Left renal cortex interstitium (tissue), 4 donors: ENCODE results near the gene MYOM3. TPM values are rescaled to one million over a fixed set of nuclear protein-coding genes. Genes with fewer than 3 reads are reported as not detected.

Source experiments
- DNase-seq, 4 donors: peaks; one replicate each; pipeline ENCODE4 v3.0.0-alpha.2; 2013; ENCODE audit warnings: low read depth in 4 of 4, low spot score in 2 of 4, missing footprints in 1 of 4
- polyA plus RNA-seq, 4 donors: library from polyadenylated mRNA; unstranded; fragments of 120-200 nt; gene quantifications; one replicate each; pipeline ENCODE4 v1.2.1, GENCODE V29; 2013; ENCODE audit not compliant: insufficient read length in 4 of 4

Gene MYOM3
- polyA plus RNA-seq: 10 to 100 TPM; 20.3 to 27.0 (median 24.1) TPM

GRCh38 chr1:24111996-24112779 lies at the start of gene MYOM3:
Gene MYOM3, minus strand, starts transcription at chr1:24112135. Its CDS starts 3,499 bp downstream, at chr1:24108636.
- DNase-seq: peak in 1 of 4 donors; percentile 51

- no peak for DNase-seq
Observed at GRCh38 chr1:24161270-24161669, 49.3 kb upstream of the MYOM3 start.

GRCh38 chr1:24159366-24159765 lies 47.4 kb upstream of the MYOM3 start:
- no peak for DNase-seq

- DNase-seq: no peak
Observed at GRCh38 chr1:24157918-24158481, 46.1 kb upstream of the MYOM3 start.

- DNase-seq: no peak
Observed at GRCh38 chr1:24156542-24157260, 44.8 kb upstream of the MYOM3 start.

- DNase-seq: no peak
Observed at GRCh38 chr1:24155011-24155782, 43.3 kb upstream of the MYOM3 start.

GRCh38 chr1:24154215-24154614 lies 42.3 kb upstream of the MYOM3 start:
- DNase-seq: no peak

GRCh38 chr1:24152631-24153494 lies 40.9 kb upstream of the MYOM3 start:
- no peak for DNase-seq

GRCh38 chr1:24151175-24151533 lies 39.2 kb upstream of the MYOM3 start:
- DNase-seq: peak; percentile 30 to 69 (median 54)

GRCh38 chr1:24150234-24151174 lies 38.6 kb upstream of the MYOM3 start:
- peak; percentile 72 to 84 (median 73) for DNase-seq

- DNase-seq: no peak
Observed at GRCh38 chr1:24149866-24150233, 37.9 kb upstream of the MYOM3 start.

- no peak for DNase-seq
Observed at GRCh38 chr1:24147816-24148215, 35.9 kb upstream of the MYOM3 start.

- no peak for DNase-seq
Observed at GRCh38 chr1:24147194-24147593, 35.3 kb upstream of the MYOM3 start.

- no peak for DNase-seq
Observed at GRCh38 chr1:24142546-24143534, 30.9 kb upstream of the MYOM3 start, which contains the start of gene IL22RA1. Gene IL22RA1, minus strand, starts transcription at chr1:24143140. Its CDS starts 58 bp downstream, at chr1:24143082.

- no peak for DNase-seq
Observed at GRCh38 chr1:24141311-24141997, 29.5 kb upstream of the MYOM3 start.

GRCh38 chr1:24140741-24141181 lies 28.8 kb upstream of the MYOM3 start:
- DNase-seq: no peak
